ENCODE data around the gene STAB1.

Gene STAB1

GRCh38 chr3:52534281-52535183 is 39.4 kb downstream of the STAB1 start:
- no peak for DNase-seq (ENCODE audit: low spot score)

- no peak for DNase-seq (ENCODE audit: low spot score)
These were observed 40.4 kb downstream of the STAB1 start for GRCh38 chr3:52535411-52536111.

GRCh38 chr3:52536112-52536368 is 40.9 kb downstream of the STAB1 start:
- no peak for DNase-seq (ENCODE audit: low spot score)

GRCh38 chr3:52536369-52537164 is 41.4 kb downstream of the STAB1 start, which contains the start of gene UQCC5:
Gene UQCC5 (plus strand): TSS chr3:52536605. CDS start chr3:52536756, 151 bp downstream.
- peak; percentile 98 for DNase-seq (ENCODE audit: low spot score)

GRCh38 chr3:52537165-52537620 is 42.1 kb downstream of the STAB1 start:
- no peak for DNase-seq (ENCODE audit: low spot score)

- DNase-seq (ENCODE audit: low spot score): no peak
These were observed 42.7 kb downstream of the STAB1 start for GRCh38 chr3:52537726-52538421.

- DNase-seq (ENCODE audit: low spot score): no peak
These were observed 44.0 kb downstream of the STAB1 start for GRCh38 chr3:52539010-52539653.

- DNase-seq (ENCODE audit: low spot score): no peak
These were observed 45.9 kb downstream of the STAB1 start for GRCh38 chr3:52541050-52541449.

- no peak for DNase-seq (ENCODE audit: low spot score)
These were observed 49.8 kb downstream of the STAB1 start for GRCh38 chr3:52544937-52545336.

- DNase-seq (ENCODE audit: low spot score): no peak
These were observed 51.2 kb downstream of the STAB1 start for GRCh38 chr3:52546111-52546901.

- DNase-seq (ENCODE audit: low spot score): no peak
These were observed 52.0 kb downstream of the STAB1 start for GRCh38 chr3:52547143-52547542.

GRCh38 chr3:52551118-52551517 is 56.0 kb downstream of the STAB1 start:
- DNase-seq (ENCODE audit: low spot score): no peak

GRCh38 chr3:52552089-52552488 is 57.0 kb downstream of the STAB1 start:
- DNase-seq (ENCODE audit: low spot score): no peak

GRCh38 chr3:52554026-52554755 is 59.1 kb downstream of the STAB1 start:
- no peak for DNase-seq (ENCODE audit: low spot score)

- no peak for DNase-seq (ENCODE audit: low spot score)
These were observed 59.9 kb downstream of the STAB1 start for GRCh38 chr3:52555056-52555455.

GRCh38 chr3:52557011-52557960 is 62.1 kb downstream of the STAB1 start:
- no peak for DNase-seq (ENCODE audit: low spot score)

GRCh38 chr3:52558436-52558835 is 63.3 kb downstream of the STAB1 start:
- no peak for DNase-seq (ENCODE audit: low spot score)

- DNase-seq (ENCODE audit: low spot score): no peak
These were observed 66.0 kb downstream of the STAB1 start for GRCh38 chr3:52561028-52561747.
